GM11168 (cell line): ENCODE data around the gene POLR1A.

Experiments used
- in situ Hi-C: fragments of 300-500 bp; cut with MboI; formaldehyde crosslinking; loops from one replicate; pipeline ENCODE4 v1.12.0; 2022; ENCODE audit warnings: low sequenced_read_pairs; ENCODE audit not compliant: unreplicated experiment

The POLR1A gene

GRCh38 chr2:86068136-86068588 is 37.5 kb downstream of the POLR1A start:
- in situ Hi-C loops: no loop called here

GRCh38 chr2:86066915-86067314 is 38.8 kb downstream of the POLR1A start:
- in situ Hi-C loops: no loop called here

GRCh38 chr2:86066007-86066578 is 39.6 kb downstream of the POLR1A start:
- in situ Hi-C loops: no loop called here

- in situ Hi-C loops: no loop called here
Measured at GRCh38 chr2:86065512-86065911, 40.2 kb downstream of the POLR1A start.

GRCh38 chr2:86064006-86064405 is 41.7 kb downstream of the POLR1A start:
- in situ Hi-C loops: no loop called here

GRCh38 chr2:86062043-86062442 is 43.6 kb downstream of the POLR1A start:
- in situ Hi-C loops: no loop called here

- in situ Hi-C loops: no loop called here
Measured at GRCh38 chr2:86056590-86057331, 48.9 kb downstream of the POLR1A start.

- in situ Hi-C loops: no loop called here
Measured at GRCh38 chr2:86055314-86055713, 50.4 kb downstream of the POLR1A start.

- in situ Hi-C loops: no loop called here
Measured at GRCh38 chr2:86054535-86055082, 51.1 kb downstream of the POLR1A start.

GRCh38 chr2:86053166-86053565 is 52.5 kb downstream of the POLR1A start:
- in situ Hi-C loops: no loop called here

GRCh38 chr2:86052676-86053075 is 53.0 kb downstream of the POLR1A start:
- in situ Hi-C loops: no loop called here

- in situ Hi-C loops: no loop called here
Measured at GRCh38 chr2:86052265-86052664, 53.4 kb downstream of the POLR1A start.

GRCh38 chr2:86050301-86050700 is 55.4 kb downstream of the POLR1A start:
- in situ Hi-C loops: no loop called here

- in situ Hi-C loops: no loop called here
Measured at GRCh38 chr2:86049529-86049928, 56.2 kb downstream of the POLR1A start.

- in situ Hi-C loops: no loop called here
Measured at GRCh38 chr2:86048888-86049287, 56.8 kb downstream of the POLR1A start.

- in situ Hi-C loops: no loop called here
Measured at GRCh38 chr2:86048383-86048701, 57.3 kb downstream of the POLR1A start.

GRCh38 chr2:86047575-86048382 is 57.9 kb downstream of the POLR1A start:
- in situ Hi-C loops: no loop called here

GRCh38 chr2:86045541-86045940 is 60.1 kb downstream of the POLR1A start:
- in situ Hi-C loops: no loop called here

GRCh38 chr2:86044614-86045013 is 61.1 kb downstream of the POLR1A start:
- in situ Hi-C loops: no loop called here

- in situ Hi-C loops: no loop called here
Measured at GRCh38 chr2:86044045-86044444, 61.6 kb downstream of the POLR1A start.
